Pons (tissue), 1 donor: ENCODE results near the gene MICALL2.

ENCODE experiments used
- DNase-seq: peaks from one replicate; pipeline ENCODE4 v3.0.0-alpha.2; 2016; ENCODE audit warnings: low spot score

MICALL2 gene

DNA sequence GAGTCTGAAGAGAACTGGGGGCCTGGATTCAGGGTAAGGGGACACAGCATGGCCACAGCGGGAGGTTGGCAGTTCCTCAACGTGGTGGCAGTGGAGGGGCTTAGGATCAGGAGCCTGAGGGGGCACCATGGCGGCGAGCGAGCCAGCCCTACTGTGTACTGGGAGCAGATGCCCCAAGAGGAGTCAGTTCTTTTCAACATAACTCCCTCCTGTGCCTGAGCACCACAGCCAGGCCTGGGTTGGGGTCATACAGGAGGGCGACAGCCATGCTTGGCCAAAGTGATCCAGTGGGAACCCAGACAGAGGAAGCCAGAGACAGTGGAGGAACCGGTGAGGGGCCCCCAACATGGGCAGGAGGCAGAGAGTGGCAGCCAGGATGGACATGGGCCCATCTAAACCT, 65.8 kb downstream of the MICALL2 start:
- DNase-seq: no peak

- DNase-seq: no peak
Observed at GRCh38 chr7:1392556-1392955, 66.7 kb downstream of the MICALL2 start.

GRCh38 chr7:1391449-1391848, 67.8 kb downstream of the MICALL2 start:
- no peak for DNase-seq

DNA sequence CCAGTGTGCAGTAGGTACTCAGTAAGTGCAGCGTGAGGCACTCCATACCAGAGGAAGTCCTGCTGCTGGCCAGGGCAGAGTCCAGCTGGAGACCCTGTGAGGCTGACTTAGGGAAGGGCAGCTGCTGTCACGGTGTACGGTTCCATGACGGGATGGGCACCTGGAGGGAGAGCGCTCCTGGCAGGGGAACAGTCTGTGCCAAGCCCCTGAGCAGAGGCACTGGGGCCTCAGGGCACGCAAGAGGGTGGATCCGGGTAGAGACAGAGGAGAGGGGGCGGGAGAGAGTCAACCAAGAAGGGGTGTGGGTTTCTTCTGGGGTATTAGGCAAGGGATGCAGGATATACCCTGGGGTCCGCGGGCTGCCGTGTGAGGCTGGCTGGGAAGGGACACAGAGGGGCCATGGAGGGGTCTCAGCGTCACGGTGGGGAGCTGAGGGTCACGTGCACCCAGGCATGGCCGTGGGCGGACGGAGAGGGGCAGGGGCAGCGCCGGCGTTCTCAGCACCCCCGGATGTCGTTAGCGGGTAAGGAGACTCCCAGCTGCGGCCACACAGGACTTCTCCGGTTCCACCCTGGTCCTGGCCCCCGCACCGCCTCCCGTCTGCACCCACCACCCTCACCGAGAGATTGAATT, 70.5 kb downstream of the MICALL2 start:
- DNase-seq: no peak

DNA sequence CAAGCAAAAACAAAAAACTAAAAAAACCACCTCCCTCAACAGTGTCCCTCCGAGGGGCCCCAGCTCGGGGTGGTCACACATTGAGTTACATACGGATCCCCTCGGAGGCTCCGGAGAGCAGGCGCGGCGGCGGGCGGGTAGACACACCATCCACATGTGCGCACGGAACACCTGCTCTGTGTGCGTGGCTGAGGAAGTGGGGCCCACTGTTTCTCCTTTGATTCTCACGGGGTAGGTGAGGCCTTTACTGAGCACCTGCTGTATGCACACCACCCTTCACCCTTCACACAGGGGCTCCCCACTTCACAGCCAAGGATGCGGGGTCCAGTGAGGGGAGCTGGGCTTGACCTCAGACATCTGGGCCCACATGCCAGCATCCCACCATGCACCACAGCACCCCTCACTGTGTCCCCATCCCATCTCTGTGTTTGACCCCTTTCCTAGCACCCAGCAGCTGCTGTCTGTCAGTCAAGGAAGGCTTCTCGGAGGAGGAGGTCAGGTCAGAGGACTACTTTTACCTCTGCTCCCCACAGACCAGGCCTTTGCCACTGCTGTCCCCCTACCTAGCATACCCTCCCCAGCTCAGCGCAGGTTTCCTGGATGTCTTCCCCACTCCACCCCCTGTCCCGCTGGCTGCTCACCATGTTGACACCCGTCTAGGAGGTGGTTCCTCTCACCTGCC, 71.1 kb downstream of the MICALL2 start:
- no peak for DNase-seq

- no peak for DNase-seq
Observed at GRCh38 chr7:1387261-1387660, 72.0 kb downstream of the MICALL2 start.

DNA sequence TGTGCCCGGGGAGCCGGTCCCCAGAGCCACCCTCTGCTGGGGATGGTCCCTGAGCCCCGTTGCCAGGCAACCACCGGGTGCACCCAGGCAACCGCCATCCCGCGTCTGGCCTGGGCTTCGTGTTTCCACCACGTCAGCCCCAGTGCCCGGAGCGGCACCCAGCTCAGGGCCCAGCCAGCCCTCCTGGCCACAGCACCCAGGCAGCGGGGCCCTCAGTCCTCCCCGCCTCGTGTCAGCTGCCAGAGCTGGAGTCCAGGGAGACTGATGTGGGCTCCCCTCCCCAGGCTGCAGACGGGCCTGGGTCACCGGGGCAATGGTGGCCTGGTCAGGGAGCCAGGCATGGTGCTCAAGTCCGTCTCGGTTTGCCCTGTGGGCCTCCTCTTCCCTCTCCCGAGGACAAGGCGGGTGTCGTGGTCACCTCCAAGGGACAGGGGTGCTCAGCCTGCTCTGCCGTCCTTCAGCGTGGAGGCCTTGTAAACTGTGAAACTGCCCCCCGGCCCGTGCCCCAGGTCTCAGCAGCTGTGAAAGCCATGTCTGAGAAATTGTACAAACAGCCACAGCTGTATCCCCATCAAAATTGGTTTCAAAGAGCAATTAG, 72.5 kb downstream of the MICALL2 start:
- no peak for DNase-seq

- DNase-seq: no peak
Observed at GRCh38 chr7:1385809-1386622, 73.3 kb downstream of the MICALL2 start.

GRCh38 chr7:1385086-1385808, 74.0 kb downstream of the MICALL2 start:
- no peak for DNase-seq
